Chondrocyte (in vitro differentiated cells): Measurements from ENCODE around the gene RIPK3. TPM values are rescaled to one million over a fixed set of nuclear protein-coding genes. Genes with fewer than 3 reads are reported as not detected.
"Not testable (repeated sequence)": the region's sequence is repeated elsewhere in the genome, so short reads cannot be mapped to it uniquely, and the experiment has no call there.

Experiments used
- DNase-seq: peaks from one replicate; pipeline ENCODE4 v3.0.0; 2021; ENCODE audit warnings: mixed read lengths, low spot score
- H3K27ac Mint-ChIP-seq: one replicate; pipeline ENCODE4 v1.8.0; 2021; ENCODE audit warnings: mild to moderate bottlenecking, moderate library complexity, mixed read lengths; ENCODE audit not compliant: unreplicated experiment
- H3K27me3 Mint-ChIP-seq: 2 replicates; pipeline ENCODE4 v1.8.0; 2021; ENCODE audit warnings: low read depth, mixed read lengths
- H3K36me3 Mint-ChIP-seq: 2 replicates; pipeline ENCODE4 v1.8.0; 2021; ENCODE audit warnings: low read depth, mixed read lengths
- H3K4me1 Mint-ChIP-seq: 2 replicates; pipeline ENCODE4 v1.8.0; 2021; ENCODE audit warnings: low read depth, mild to moderate bottlenecking, mixed read lengths
- H3K4me3 Mint-ChIP-seq: one replicate; pipeline ENCODE4 v1.8.0; 2021; ENCODE audit warnings: mild to moderate bottlenecking, moderate library complexity, mixed read lengths; ENCODE audit not compliant: unreplicated experiment
- H3K9me3 Mint-ChIP-seq: 2 replicates; pipeline ENCODE4 v1.8.0; 2021; ENCODE audit warnings: low read depth, mixed read lengths
- CTCF ChIP-seq: fragments of 200-600 bp; sonication (generic); IDR thresholded peaks from 2 replicates; pipeline ENCODE4 v1.5.0; 2021; ENCODE audit warnings: antibody characterized with exemption, mild to moderate bottlenecking, moderate library complexity
- long read RNA-seq: library from polyadenylated mRNA; stranded (forward); transcript quantifications from one replicate; pipeline ENCODE4 v2.0.0, GENCODE V29; 2021
- total RNA-seq: library from RNA; stranded (reverse); gene quantifications from 3 replicates; pipeline ENCODE4 v1.2.1, GENCODE V29; 2021

The RIPK3 gene
- 0.80 to 1.3 TPM (median 0.90 TPM) in 3 replicates for total RNA-seq
- long read RNA-seq, partial matches to known transcripts = 0 of 4 reads
- long read RNA-seq, other reads (novel, unspliced or antisense) = 1 of 4 reads

DNA sequence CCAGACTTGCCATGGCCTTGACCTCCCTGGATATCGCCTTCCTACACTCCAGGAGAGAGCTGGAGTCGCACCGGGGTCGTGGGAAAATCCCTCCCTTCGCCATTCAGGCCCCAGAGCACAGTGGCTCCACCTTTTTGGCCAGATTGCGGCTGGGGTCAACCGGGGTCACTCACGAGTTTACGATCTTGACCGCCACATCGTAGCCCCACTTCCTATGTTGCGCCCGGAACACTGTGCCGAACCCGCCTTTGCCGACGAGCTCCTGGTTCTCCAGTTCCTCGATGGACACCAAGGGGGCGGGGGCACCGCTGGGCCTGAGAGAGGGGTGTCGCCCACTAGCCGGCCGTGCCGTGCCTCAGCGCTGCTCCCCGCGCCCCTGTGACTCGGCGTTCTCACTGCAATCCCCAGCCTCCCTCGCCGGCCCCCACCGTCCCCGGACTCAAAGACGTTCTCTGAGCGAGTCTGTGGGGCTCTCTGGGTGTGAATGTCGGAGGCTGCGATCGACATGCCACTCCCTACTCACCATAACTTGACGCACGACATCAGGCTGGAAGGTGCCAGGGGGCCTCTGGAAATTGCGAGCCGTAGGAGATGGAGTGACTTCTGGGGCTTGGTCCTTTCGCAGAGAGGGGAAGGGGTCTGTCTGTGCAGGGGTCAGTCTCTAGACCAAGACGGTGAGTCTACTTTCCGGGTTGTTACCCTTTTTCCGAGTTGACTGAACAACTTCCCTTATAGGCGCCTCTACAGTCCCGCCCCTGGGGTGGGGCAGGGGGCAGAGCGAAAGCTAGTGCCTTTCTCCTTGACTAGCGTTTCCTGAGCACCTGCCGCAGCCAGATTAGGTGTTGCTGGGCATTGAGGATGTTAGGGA lies at the start of gene RIPK3:
Gene RIPK3, minus strand, starts transcription at position 708 of the 868 bp plus-strand sequence. Its CDS starts 165 bp downstream, at position 543.
- TF ChIP-seq CTCF = no peak
- Mint-ChIP-seq H3K27me3 (peaks cover 23% of the 10 kb centered on the region), H3K36me3 (no peaks in the 10 kb centered on the region)

GRCh38 chr14:24389226-24389848 lies 49.5 kb upstream of the RIPK3 start:
- no peak for DNase-seq
- Mint-ChIP-seq H3K36me3 (no peaks in the 10 kb centered on the region), H3K4me3 (no peak overlapping the region), H3K4me1 (peaks cover 18% of the 10 kb centered on the region), H3K27me3 (no peaks in the 10 kb centered on the region), H3K27ac (no peak overlapping the region), H3K9me3 (no peaks in the 10 kb centered on the region)
- TF ChIP-seq CTCF = no peak

More for the DNA sequence above, at the start of gene RIPK3:
- Mint-ChIP-seq H3K9me3 (no peaks in the 10 kb centered on the region), H3K4me1 (peaks cover 14% of the 10 kb centered on the region), H3K4me3 (peak within 1 kb of the TSS; percentile 60), H3K27ac (no peak within 1 kb of the TSS)
- DNase-seq = no peak

DNA sequence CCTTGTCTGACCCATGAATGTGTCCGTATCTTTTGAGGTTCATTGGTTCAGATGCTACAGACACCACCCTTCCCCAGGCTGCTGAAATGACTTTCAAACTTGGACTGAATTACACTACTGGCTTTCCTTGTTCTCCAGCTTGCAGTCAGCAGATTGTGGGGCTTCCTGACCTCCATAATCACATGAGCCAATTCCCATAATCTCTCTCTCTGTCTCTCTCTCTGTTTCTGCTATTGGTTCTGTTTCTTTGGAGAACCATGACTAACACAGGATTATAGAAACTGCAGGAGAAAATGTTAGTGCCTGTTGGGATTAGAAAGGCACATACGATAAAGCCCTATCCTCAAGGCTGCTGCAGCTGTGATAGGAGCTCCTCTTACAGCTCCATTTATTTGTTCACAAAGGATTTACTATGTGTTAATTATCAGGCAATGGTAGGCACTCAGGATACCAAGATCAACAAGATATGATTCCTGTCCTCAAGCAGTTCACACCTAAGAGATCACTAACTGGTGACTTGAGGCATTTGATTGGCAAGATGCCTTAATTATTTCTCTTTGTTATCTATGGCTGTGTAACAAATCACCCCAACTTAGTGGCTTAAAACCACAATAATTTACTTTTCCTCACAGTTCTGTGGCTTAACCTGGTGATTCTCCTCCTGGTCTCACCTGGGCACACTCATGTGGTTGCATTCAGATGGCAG lies 48.8 kb upstream of the RIPK3 start:
- Mint-ChIP-seq H3K4me1 (peaks cover 16% of the 10 kb centered on the region), H3K9me3 (no peaks in the 10 kb centered on the region), H3K27me3 (no peaks in the 10 kb centered on the region), H3K27ac (no peak overlapping the region), H3K4me3 (no peak overlapping the region), H3K36me3 (no peaks in the 10 kb centered on the region)
- no peak for DNase-seq
- no peak for TF ChIP-seq CTCF

GRCh38 chr14:24387579-24387978 lies 47.8 kb upstream of the RIPK3 start:
- H3K9me3 Mint-ChIP-seq, H3K27me3 Mint-ChIP-seq, H3K27ac Mint-ChIP-seq, DNase-seq, H3K36me3 Mint-ChIP-seq, H3K4me3 Mint-ChIP-seq: not testable (repeated sequence)
- peaks cover 12% of the 10 kb centered on the region for H3K4me1 Mint-ChIP-seq

DNA sequence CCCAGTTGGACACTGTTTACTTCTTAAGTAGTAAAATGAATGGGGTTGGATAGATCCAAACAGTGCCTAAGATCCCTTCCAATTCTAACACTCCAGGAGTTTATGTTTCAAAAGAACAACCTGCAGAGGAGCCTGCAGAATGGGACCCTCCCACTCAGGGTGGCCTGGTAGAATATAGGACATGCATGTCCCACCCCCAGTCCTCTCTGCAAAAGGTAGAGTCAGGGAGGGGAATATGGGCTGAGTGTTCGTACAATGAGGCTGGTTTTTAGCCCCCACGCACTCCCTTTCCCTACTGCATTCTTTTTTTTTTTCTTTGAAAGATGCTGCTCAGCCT lies 47.2 kb upstream of the RIPK3 start:
- Mint-ChIP-seq H3K27ac (no peak overlapping the region), H3K9me3 (no peaks in the 10 kb centered on the region), H3K4me1 (peaks cover 6% of the 10 kb centered on the region), H3K4me3 (no peak overlapping the region), H3K36me3 (no peaks in the 10 kb centered on the region), H3K27me3 (no peaks in the 10 kb centered on the region)
- no peak for DNase-seq
- no peak for TF ChIP-seq CTCF
